ENCODE results near the gene CEP170B. TPM values are rescaled to one million over a fixed set of nuclear protein-coding genes. Genes with fewer than 3 reads are reported as not detected.

The CEP170B gene
- total and polyA plus RNA-seq, 4 donors = 1.5 to 10.9 (median 6.7) TPM

- DNase-seq (ENCODE audit: low spot score) = no peak
- no peak overlapping the region for H3K27ac ChIP-seq (ENCODE audit: low read depth in 1 of 2, low read length in 2 of 2)
- TF ChIP-seq ZBTB33 (IDR thresholded peaks at IDR 0.05) (no peak), JUND (IDR thresholded peaks at IDR 0.05) (no peak), CTCF (IDR thresholded peaks at IDR 0.05; ENCODE audit: low read depth, low read length, missing input control) (no peak), EGR1 (IDR thresholded peaks at IDR 0.05; ENCODE audit: low read depth in 2 of 2) (no peak), FOXA1 (IDR thresholded peaks at IDR 0.05) (no peak), HNF4G (IDR thresholded peaks at IDR 0.05) (no peak), YY1 (IDR thresholded peaks at IDR 0.05) (no peak), RXRA (IDR thresholded peaks at IDR 0.05) (no peak), SP1 (IDR thresholded peaks at IDR 0.05) (no peak), MAX (IDR thresholded peaks at IDR 0.05) (no peak), FOXA2 (IDR thresholded peaks at IDR 0.05) (no peak), ATF3 (IDR thresholded peaks at IDR 0.05) (no peak), NR2F2 (IDR thresholded peaks at IDR 0.05) (no peak), REST (IDR thresholded peaks at IDR 0.05) (no peak), GABPA (IDR thresholded peaks at IDR 0.05 in 1 of 2, conservative IDR thresholded peaks at IDR 0.05 in 1 of 2) (no peak), TAF1 (conservative IDR thresholded peaks at IDR 0.05) (no peak), HNF4A (conservative IDR thresholded peaks at IDR 0.05) (no peak), RAD21 (IDR thresholded peaks at IDR 0.05) (no peak)
- WGBS = 91% methylated on average over 26 of the region's 26 CpGs
- no peaks in the 10 kb centered on the region for H3K36me3 ChIP-seq (ENCODE audit: control insufficient read depth in 4 of 4, insufficient read depth in 3 of 4, low read depth in 1 of 4, low read length in 3 of 4)
- no peak overlapping the region for H3K9ac ChIP-seq (ENCODE audit: low read depth in 1 of 2, low read length in 2 of 2)
- no peak overlapping the region for H3K4me3 ChIP-seq (ENCODE audit: low read depth in 1 of 3, low read length in 3 of 3)
- H3K4me1 ChIP-seq (ENCODE audit: control insufficient read depth in 4 of 4, insufficient read depth in 4 of 4, low read length in 3 of 4) = no peaks in the 10 kb centered on the region
- H3K27me3 ChIP-seq (ENCODE audit: control insufficient read depth in 4 of 4, insufficient read depth in 4 of 4, low read length in 3 of 4) = no peaks in the 10 kb centered on the region
- no peaks in the 10 kb centered on the region for H3K9me3 ChIP-seq (ENCODE audit: control insufficient read depth in 4 of 4, low read length in 3 of 4)
Measured at GRCh38 chr14:104941508-104942365, 76.7 kb downstream of the CEP170B start.
